Measurements from ENCODE around the gene CPAMD8.
"Not testable (repeated sequence)": the region's sequence is repeated elsewhere in the genome, so short reads cannot be mapped to it uniquely, and the experiment has no call there.

CPAMD8 gene

DNA sequence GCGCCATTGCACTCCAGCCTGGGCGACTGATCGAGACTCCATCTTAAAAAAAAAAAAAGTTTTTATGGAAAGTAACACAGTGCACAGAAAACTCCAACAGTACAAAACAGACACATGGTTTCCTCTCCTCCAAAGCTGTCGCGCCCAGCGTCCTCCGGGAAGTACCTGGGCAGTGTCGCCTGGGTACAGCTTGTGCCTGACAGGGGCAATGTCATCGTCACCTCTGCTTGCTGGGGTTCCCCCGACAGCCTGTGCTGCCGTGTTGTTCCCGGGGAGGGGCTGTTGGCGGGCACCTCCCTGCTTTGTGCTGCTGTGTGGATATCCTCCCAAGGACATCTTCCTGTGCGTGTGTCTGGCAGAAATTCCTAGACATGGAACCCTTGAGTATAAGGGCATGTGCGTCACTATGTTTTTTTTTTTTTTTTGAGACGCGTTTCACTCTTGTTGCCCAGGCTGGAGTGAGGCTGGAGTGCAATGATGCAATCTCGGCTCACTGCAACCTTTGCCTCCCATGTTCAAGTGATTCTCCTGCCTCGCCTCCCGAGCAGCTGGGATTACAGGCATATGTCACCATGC is 140.2 kb downstream of the CPAMD8 start:
- peaks cover 8% of the 10 kb centered on the region for H3K36me3 Mint-ChIP-seq (ENCODE audit: low read depth)
- H3K9me3 Mint-ChIP-seq: peaks cover 16% of the 10 kb centered on the region
- peaks cover 4% of the 10 kb centered on the region for H3K27me3 Mint-ChIP-seq
- H3K27ac Mint-ChIP-seq: no peak overlapping the region
- H3K4me1 Mint-ChIP-seq: peaks cover 8% of the 10 kb centered on the region
- no peak overlapping the region for H3K4me3 Mint-ChIP-seq
- DNase-seq (no peak), ATAC-seq (no peak)

DNA sequence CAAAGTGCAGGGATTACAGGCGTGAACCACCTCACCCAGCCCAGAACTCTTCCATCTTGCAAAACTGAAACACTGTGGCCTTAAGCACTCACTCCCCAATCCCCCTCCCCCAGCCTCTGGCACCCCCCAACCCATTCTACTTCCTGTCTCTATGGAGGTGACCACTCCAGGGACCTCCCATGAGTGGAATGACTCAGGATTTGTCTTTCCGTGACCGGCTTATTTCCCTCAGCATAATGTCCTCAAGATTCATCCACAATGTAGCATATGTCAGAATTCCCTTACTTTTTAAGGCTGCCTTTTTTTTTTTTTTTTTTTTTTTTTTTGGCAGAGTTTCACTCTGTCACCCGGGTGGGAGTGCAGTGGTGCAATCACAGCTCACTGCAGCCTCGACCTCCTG is 141.4 kb downstream of the CPAMD8 start:
- Mint-ChIP-seq H3K9me3 (peaks cover 16% of the 10 kb centered on the region), H3K27ac (no peak overlapping the region), H3K27me3 (peaks cover 4% of the 10 kb centered on the region), H3K4me3 (no peak overlapping the region), H3K4me1 (peaks cover 8% of the 10 kb centered on the region), H3K36me3 (ENCODE audit: low read depth) (peaks cover 15% of the 10 kb centered on the region)
- no peak for DNase-seq
- ATAC-seq: no peak

DNA sequence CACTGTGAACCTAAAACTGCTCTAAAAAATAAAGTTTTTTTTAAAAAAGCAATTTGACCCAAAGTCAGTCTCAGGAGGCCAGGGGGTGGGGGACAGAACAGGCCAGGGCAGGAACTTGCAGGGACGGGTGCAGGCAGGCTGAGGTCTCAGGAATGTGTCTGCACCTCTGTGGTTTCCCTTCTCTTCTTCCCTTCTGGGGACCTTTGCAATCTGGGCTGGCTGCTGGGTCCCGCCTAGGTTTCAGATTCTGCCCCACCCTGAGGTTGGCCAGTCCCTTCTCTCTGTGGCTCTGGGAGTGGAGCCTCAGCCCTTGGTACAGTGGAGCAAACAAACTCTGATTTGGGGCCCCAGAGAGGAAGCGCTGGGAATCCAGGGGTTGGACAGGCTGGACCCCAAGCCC is 143.1 kb downstream of the CPAMD8 start:
- peaks cover 4% of the 10 kb centered on the region for H3K27me3 Mint-ChIP-seq
- ATAC-seq (no peak), DNase-seq (no peak)
- peaks cover 24% of the 10 kb centered on the region for H3K36me3 Mint-ChIP-seq (ENCODE audit: low read depth)
- no peak overlapping the region for H3K27ac Mint-ChIP-seq
- peaks cover 16% of the 10 kb centered on the region for H3K9me3 Mint-ChIP-seq
- no peak overlapping the region for H3K4me3 Mint-ChIP-seq
- peaks cover 1% of the 10 kb centered on the region for H3K4me1 Mint-ChIP-seq

- no peak overlapping the region for H3K4me3 Mint-ChIP-seq
- H3K27ac Mint-ChIP-seq: no peak overlapping the region
- H3K4me1 Mint-ChIP-seq: peaks cover 2% of the 10 kb centered on the region
- no peaks in the 10 kb centered on the region for H3K27me3 Mint-ChIP-seq
- H3K9me3 Mint-ChIP-seq: peaks cover 16% of the 10 kb centered on the region
- peaks cover 26% of the 10 kb centered on the region for H3K36me3 Mint-ChIP-seq (ENCODE audit: low read depth)
- ATAC-seq (no peak), DNase-seq (no peak)
These were observed 144.5 kb downstream of the CPAMD8 start for GRCh38 chr19:16882146-16882545.

DNA sequence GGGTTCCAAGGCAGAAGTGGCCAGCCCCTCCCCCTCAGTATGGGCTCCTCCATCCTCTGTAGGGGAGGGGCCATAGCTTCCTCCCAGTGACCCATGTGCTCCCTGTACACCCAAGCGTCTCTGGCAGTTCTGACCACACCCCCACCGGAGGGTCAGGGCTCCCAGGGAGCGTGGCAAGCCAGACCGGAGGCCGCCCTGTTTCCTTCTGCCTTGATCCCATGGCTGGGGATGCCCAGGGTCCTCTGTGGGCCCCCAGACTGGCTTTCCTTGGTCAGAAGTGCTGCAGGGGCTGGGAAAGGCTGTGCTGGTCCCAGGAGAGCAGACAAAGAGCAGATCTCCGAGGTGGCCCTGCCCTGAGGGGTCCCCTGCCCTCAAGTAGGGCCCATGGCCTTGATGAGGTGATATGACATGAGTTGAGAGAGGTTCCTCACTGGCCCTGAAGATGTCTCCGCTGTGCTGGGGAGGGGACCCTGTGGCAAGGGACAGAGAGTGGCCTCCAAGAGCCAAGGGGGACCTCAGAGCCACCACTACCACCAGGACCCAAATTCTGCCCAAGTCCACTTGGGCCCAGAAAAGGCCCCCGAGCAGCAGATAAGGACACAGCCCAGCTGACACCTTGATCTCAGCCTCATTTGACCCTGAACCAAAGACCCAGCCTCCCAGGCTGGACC is 145.6 kb downstream of the CPAMD8 start:
- Mint-ChIP-seq H3K9me3 (peaks cover 16% of the 10 kb centered on the region), H3K27me3 (no peaks in the 10 kb centered on the region), H3K36me3 (ENCODE audit: low read depth) (peaks cover 26% of the 10 kb centered on the region), H3K27ac (no peak overlapping the region), H3K4me3 (no peak overlapping the region), H3K4me1 (peaks cover 2% of the 10 kb centered on the region)
- ATAC-seq (no peak), DNase-seq (no peak)

DNA sequence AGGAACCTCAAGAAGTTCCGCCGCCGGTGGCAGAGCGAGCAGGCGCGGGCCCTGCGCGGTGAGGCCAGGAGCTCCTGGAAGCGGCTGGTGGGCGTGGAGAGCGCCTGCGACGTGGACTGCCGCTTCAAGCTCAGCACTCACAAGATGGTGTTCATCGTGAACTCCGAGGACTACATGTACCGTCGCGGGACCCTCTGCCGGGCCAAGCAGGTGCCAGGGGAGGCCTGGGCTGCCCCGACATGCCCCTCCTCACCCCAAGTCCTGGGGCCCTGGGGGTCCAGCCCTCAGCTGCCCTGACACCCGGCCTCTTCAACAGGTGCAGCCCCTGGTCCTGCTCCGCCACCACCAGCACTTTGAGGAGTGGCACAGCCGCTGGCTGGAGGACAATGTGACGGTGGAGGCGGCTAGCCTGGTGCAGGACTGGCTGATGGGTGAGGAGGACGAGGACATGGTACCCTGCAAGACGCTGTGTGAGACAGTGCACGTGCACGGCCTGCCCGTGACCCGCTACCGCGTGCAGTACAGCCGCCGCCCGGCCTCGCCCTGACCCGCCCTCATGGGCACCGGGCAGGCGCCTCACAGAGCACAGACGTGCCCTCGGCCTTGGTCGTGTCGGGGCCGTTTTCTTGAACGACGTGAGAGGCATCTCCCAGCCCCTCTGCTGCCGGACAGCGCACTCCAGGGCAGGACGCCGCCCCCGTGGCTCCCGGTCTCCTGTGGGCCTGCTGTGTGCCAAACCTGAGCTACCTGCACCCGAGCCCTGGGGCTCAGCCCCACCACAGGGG is 148.2 kb downstream of the CPAMD8 start:
- Mint-ChIP-seq H3K27me3 (no peaks in the 10 kb centered on the region), H3K9me3 (peaks cover 22% of the 10 kb centered on the region), H3K36me3 (ENCODE audit: low read depth) (peaks cover 36% of the 10 kb centered on the region), H3K4me3 (no peak overlapping the region), H3K27ac (no peak overlapping the region), H3K4me1 (peaks cover 10% of the 10 kb centered on the region)
- DNase-seq (no peak), ATAC-seq (no peak)

- H3K27me3 Mint-ChIP-seq: no peaks in the 10 kb centered on the region
- no peak for DNase-seq
- peaks cover 32% of the 10 kb centered on the region for H3K36me3 Mint-ChIP-seq (ENCODE audit: low read depth)
- H3K4me1 Mint-ChIP-seq: peaks cover 10% of the 10 kb centered on the region
- no peak for ATAC-seq
- no peak overlapping the region for H3K27ac Mint-ChIP-seq
- H3K9me3 Mint-ChIP-seq: peaks cover 15% of the 10 kb centered on the region
- H3K4me3 Mint-ChIP-seq: no peak overlapping the region
These were observed 149.0 kb downstream of the CPAMD8 start for GRCh38 chr19:16877581-16877980.

- peaks cover 10% of the 10 kb centered on the region for H3K4me1 Mint-ChIP-seq
- H3K27me3 Mint-ChIP-seq: no peaks in the 10 kb centered on the region
- DNase-seq: no peak
- ATAC-seq: no peak
- H3K27ac Mint-ChIP-seq: no peak overlapping the region
- peaks cover 8% of the 10 kb centered on the region for H3K9me3 Mint-ChIP-seq
- H3K36me3 Mint-ChIP-seq (ENCODE audit: low read depth): peaks cover 30% of the 10 kb centered on the region
- H3K4me3 Mint-ChIP-seq: no peak overlapping the region
These were observed 149.7 kb downstream of the CPAMD8 start for GRCh38 chr19:16876904-16877361.

DNA sequence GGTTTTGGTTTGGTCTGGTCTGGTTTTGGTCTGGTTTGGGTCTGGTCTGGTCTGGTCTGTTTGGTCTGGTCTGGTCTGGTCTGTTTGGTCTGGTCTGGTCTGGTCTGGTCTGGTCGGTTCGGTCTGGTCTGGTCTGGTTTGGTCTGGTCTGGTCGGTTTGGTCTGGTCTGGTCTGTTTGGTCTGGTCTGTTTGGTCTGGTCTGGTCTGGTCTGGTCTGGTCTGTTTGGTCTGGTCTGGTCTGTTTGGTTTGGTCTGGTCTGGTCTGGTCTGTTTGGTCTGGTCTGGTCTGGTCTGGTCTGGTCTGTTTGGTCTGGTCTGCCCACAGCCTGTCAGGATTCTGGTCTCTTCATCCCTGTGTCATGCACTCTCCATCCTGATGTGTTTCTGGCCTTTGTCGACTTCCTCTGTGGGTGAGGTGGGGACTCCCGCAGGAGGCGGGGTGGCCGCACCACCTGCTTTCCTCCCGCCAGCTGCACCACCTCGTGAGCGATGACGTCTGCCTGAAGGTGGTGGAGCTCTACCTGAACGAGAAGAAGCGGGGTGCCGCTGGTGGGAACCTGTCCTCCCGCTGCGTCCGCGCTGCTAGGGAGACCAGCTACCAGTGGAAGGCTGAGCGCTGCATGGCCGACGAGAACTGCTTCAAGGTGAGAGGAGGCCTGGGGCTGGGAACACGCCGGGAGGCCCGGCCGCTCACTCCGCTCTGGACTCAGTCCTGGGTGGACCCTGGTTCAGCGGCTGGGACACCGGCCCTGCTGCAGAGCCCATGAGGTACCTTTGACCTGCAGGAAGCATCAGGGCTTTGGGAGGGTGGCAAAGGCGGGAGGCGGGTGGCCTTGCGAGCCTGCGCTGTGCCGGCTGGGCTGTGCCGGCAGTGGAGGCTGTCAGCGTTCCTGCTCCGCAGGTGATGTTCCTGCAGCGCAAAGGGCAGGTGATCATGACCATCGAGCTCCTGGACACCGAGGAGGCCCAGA is 150.7 kb downstream of the CPAMD8 start:
- DNase-seq: no peak
- peaks cover 10% of the 10 kb centered on the region for H3K4me1 Mint-ChIP-seq
- H3K36me3 Mint-ChIP-seq (ENCODE audit: low read depth): peaks cover 32% of the 10 kb centered on the region
- H3K4me3 Mint-ChIP-seq: no peak overlapping the region
- no peaks in the 10 kb centered on the region for H3K27me3 Mint-ChIP-seq
- peaks cover 6% of the 10 kb centered on the region for H3K9me3 Mint-ChIP-seq
- H3K27ac Mint-ChIP-seq: no peak overlapping the region
- peak; percentile 30 for ATAC-seq

GRCh38 chr19:16874978-16875299 is 151.7 kb downstream of the CPAMD8 start:
- H3K27me3 Mint-ChIP-seq, H3K4me1 Mint-ChIP-seq, H3K4me3 Mint-ChIP-seq, ATAC-seq, DNase-seq, H3K9me3 Mint-ChIP-seq: not testable (repeated sequence)
- Mint-ChIP-seq H3K27ac (peak overlapping the region; percentile 57), H3K36me3 (ENCODE audit: low read depth) (peaks cover 24% of the 10 kb centered on the region)

- Mint-ChIP-seq H3K36me3 (ENCODE audit: low read depth) (peaks cover 26% of the 10 kb centered on the region), H3K9me3 (peaks cover 6% of the 10 kb centered on the region), H3K27ac (peak overlapping the region; percentile 70), H3K27me3 (no peaks in the 10 kb centered on the region), H3K4me1 (peaks cover 10% of the 10 kb centered on the region), H3K4me3 (no peak overlapping the region)
- DNase-seq (no peak), ATAC-seq (no peak)
These were observed 152.2 kb downstream of the CPAMD8 start for GRCh38 chr19:16874250-16874977.

DNA sequence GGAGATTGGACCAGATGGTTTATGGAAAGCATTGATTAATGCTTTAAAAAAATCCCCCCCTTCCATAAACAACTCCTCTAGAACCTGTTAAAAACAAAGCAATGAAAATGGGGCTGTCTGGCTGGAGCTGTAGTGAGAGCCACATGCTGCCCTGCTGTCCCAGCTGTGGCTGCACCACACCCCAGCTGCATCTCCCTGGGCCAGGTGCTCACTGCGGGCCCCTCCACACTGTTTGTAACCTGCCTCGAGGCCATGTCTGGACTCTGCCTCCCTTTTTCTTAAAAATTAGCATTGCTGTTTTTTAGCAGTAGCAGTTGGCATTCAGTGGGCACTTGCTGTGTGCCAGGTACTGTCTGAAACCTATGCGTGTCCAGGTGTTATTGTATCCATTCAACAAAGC is 153.0 kb downstream of the CPAMD8 start:
- Mint-ChIP-seq H3K4me1 (peaks cover 10% of the 10 kb centered on the region), H3K9me3 (peaks cover 6% of the 10 kb centered on the region), H3K27ac (no peak overlapping the region), H3K4me3 (no peak overlapping the region), H3K27me3 (no peaks in the 10 kb centered on the region), H3K36me3 (ENCODE audit: low read depth) (peaks cover 19% of the 10 kb centered on the region)
- ATAC-seq: no peak
- DNase-seq: no peak

GRCh38 chr19:16872728-16873127 is 153.9 kb downstream of the CPAMD8 start:
- ATAC-seq (no peak), DNase-seq (no peak)
- Mint-ChIP-seq H3K9me3 (peaks cover 6% of the 10 kb centered on the region), H3K4me1 (peaks cover 10% of the 10 kb centered on the region), H3K27ac (no peak overlapping the region), H3K36me3 (ENCODE audit: low read depth) (peaks cover 22% of the 10 kb centered on the region), H3K27me3 (no peaks in the 10 kb centered on the region), H3K4me3 (no peak overlapping the region)

- H3K36me3 Mint-ChIP-seq (ENCODE audit: low read depth): peaks cover 20% of the 10 kb centered on the region
- H3K4me1 Mint-ChIP-seq: peaks cover 8% of the 10 kb centered on the region
- ATAC-seq: no peak
- no peak for DNase-seq
- H3K9me3 Mint-ChIP-seq: peaks cover 6% of the 10 kb centered on the region
- no peak overlapping the region for H3K4me3 Mint-ChIP-seq
- no peak overlapping the region for H3K27ac Mint-ChIP-seq
- H3K27me3 Mint-ChIP-seq: no peaks in the 10 kb centered on the region
These were observed 154.7 kb downstream of the CPAMD8 start for GRCh38 chr19:16871871-16872270.

All from activated naive CD8-positive, alpha-beta T cell treated with anti-CD3 and anti-CD28 coated beads, Interleukin-2, amount 50 U/mL, for 24 hours (primary cell).